ENCODE results near the gene NUDT22.
A peak's percentile ranks its signal among the peaks of the same experiment; 100 is the strongest.
"Not testable (repeated sequence)": the region's sequence is repeated elsewhere in the genome, so short reads cannot be mapped to it uniquely, and the experiment has no call there.

Gene NUDT22

GRCh38 chr11:64245401-64245796 is 19.3 kb downstream of the NUDT22 start:
- peak; percentile 51 for DNase-seq

- peak; percentile 83 for DNase-seq
Observed at GRCh38 chr11:64245797-64246620, 19.9 kb downstream of the NUDT22 start.

GRCh38 chr11:64246621-64246870 is 20.5 kb downstream of the NUDT22 start:
- DNase-seq, result not testable (repeated sequence)

GRCh38 chr11:64246871-64247728 is 21.0 kb downstream of the NUDT22 start, which contains the start of gene PPP1R14B:
PPP1R14B (minus strand) TSS chr11:64246943; CDS start chr11:64246673, 270 bp downstream.
- DNase-seq, result peak; percentile 76

GRCh38 chr11:64247729-64248531 is 21.9 kb downstream of the NUDT22 start:
- no peak for DNase-seq

GRCh38 chr11:64248578-64248977 is 22.5 kb downstream of the NUDT22 start:
- no peak for DNase-seq

- DNase-seq, result no peak
Observed at GRCh38 chr11:64249038-64249437, 23.0 kb downstream of the NUDT22 start.

GRCh38 chr11:64249563-64250414 is 23.7 kb downstream of the NUDT22 start:
- DNase-seq, result no peak

- DNase-seq, result no peak
Observed at GRCh38 chr11:64250415-64251015, 24.4 kb downstream of the NUDT22 start.

- no peak for DNase-seq
Observed at GRCh38 chr11:64251016-64251752, 25.1 kb downstream of the NUDT22 start, which contains the start of gene PLCB3. PLCB3 (plus strand) TSS chr11:64251530; CDS start chr11:64251650, 120 bp downstream.

GRCh38 chr11:64251753-64252002 is 25.6 kb downstream of the NUDT22 start:
- DNase-seq, result no peak

GRCh38 chr11:64252003-64252872 is 26.2 kb downstream of the NUDT22 start:
- no peak for DNase-seq

- DNase-seq, result no peak
Observed at GRCh38 chr11:64253043-64253442, 27.0 kb downstream of the NUDT22 start.

- no peak for DNase-seq
Observed at GRCh38 chr11:64253481-64253880, 27.4 kb downstream of the NUDT22 start.

GRCh38 chr11:64254326-64254725 is 28.3 kb downstream of the NUDT22 start:
- DNase-seq, result no peak

- no peak for DNase-seq
Observed at GRCh38 chr11:64255135-64256128, 29.4 kb downstream of the NUDT22 start.

GRCh38 chr11:64256300-64256699 is 30.2 kb downstream of the NUDT22 start:
- no peak for DNase-seq

- DNase-seq, result no peak
Observed at GRCh38 chr11:64258356-64258755, 32.3 kb downstream of the NUDT22 start.

GRCh38 chr11:64258946-64259532 is 33.0 kb downstream of the NUDT22 start:
- no peak for DNase-seq

Data from CD4-positive, alpha-beta T cell treated with Interleukin-4 for 4 hours (primary cell).